GM21367 (cell line): ENCODE results near the gene NBR1.
"Not testable (repeated sequence)": the region's sequence is repeated elsewhere in the genome, so short reads cannot be mapped to it uniquely, and the experiment has no call there.

Experiments used
- ATAC-seq: cut with Tn5 transposase; IDR thresholded peaks from one replicate; pipeline ENCODE4 v1.9.1; 2021; ENCODE audit not compliant: unreplicated experiment

NBR1 gene

GRCh38 chr17:43170766-43171585 is at the start of gene NBR1:
NBR1 (plus strand) TSS chr17:43171214; CDS start chr17:43175800, 4,586 bp downstream.
- ATAC-seq = peak; percentile 67

- peak; percentile 87 for ATAC-seq
These were observed 45.7 kb upstream of the NBR1 start, which contains the start of gene BRCA1 for GRCh38 chr17:43125133-43125966. BRCA1 (minus strand) TSS chr17:43125364; CDS start chr17:43124096, 1,268 bp downstream.

- no peak for ATAC-seq
These were observed 44.8 kb upstream of the NBR1 start for GRCh38 chr17:43125967-43126910.

- ATAC-seq = no peak
These were observed 44.1 kb upstream of the NBR1 start for GRCh38 chr17:43126911-43127290.

GRCh38 chr17:43127333-43127876 is 43.6 kb upstream of the NBR1 start:
- not testable (repeated sequence) for ATAC-seq

GRCh38 chr17:43129671-43130010 is 41.4 kb upstream of the NBR1 start:
- ATAC-seq = no peak

- no peak for ATAC-seq
These were observed 38.9 kb upstream of the NBR1 start for GRCh38 chr17:43132117-43132516.

GRCh38 chr17:43133439-43133838 is 37.6 kb upstream of the NBR1 start:
- not testable (repeated sequence) for ATAC-seq

GRCh38 chr17:43134774-43135453 is 36.1 kb upstream of the NBR1 start:
- no peak for ATAC-seq

- no peak for ATAC-seq
These were observed 35.6 kb upstream of the NBR1 start for GRCh38 chr17:43135454-43135819.

- ATAC-seq = not testable (repeated sequence)
These were observed 34.4 kb upstream of the NBR1 start for GRCh38 chr17:43136574-43136973.

- not testable (repeated sequence) for ATAC-seq
These were observed 32.5 kb upstream of the NBR1 start for GRCh38 chr17:43138531-43138930.

- ATAC-seq = no peak
These were observed 30.4 kb upstream of the NBR1 start for GRCh38 chr17:43140396-43141332.

GRCh38 chr17:43142153-43142552 is 28.9 kb upstream of the NBR1 start:
- ATAC-seq = no peak

GRCh38 chr17:43143201-43143600 is 27.8 kb upstream of the NBR1 start:
- no peak for ATAC-seq

GRCh38 chr17:43146649-43147048 is 24.4 kb upstream of the NBR1 start:
- no peak for ATAC-seq

- no peak for ATAC-seq
These were observed 19.0 kb upstream of the NBR1 start for GRCh38 chr17:43151880-43152456.

GRCh38 chr17:43153197-43153835 is 17.7 kb upstream of the NBR1 start:
- not testable (repeated sequence) for ATAC-seq
